HEK293T (cell line): Measurements from ENCODE around the gene PLA2G6.
"Not testable (repeated sequence)": the region's sequence is repeated elsewhere in the genome, so short reads cannot be mapped to it uniquely, and the experiment has no call there.

ENCODE experiments used
- CTCF ChIA-PET: fragments of 350-600 bp; formaldehyde crosslinking; extraction: SDS; loops from one replicate; lab custom pipeline; 2021; ENCODE audit warnings: antibody characterized with exemption, inconsistent platforms; lab: Yijun Ruan, JAX
- POLR2A ChIA-PET: fragments of 350-600 bp; formaldehyde crosslinking; extraction: SDS; loops from one replicate; lab custom pipeline; 2020; ENCODE audit warnings: antibody characterized with exemption, inconsistent platforms; lab: Yijun Ruan, JAX
- DNase-seq: peaks from one replicate; pipeline ENCODE4 v3.0.0; 2012; ENCODE audit warnings: mixed read lengths; ENCODE audit errors: extremely low spot score
- ARNT ChIP-seq: fragments of 450-650 bp; IDR thresholded peaks from 2 replicates; pipeline ENCODE4 v1.6.1; 2017; ENCODE audit warnings: mild to moderate bottlenecking
- BHLHE40 ChIP-seq: fragments of 450-650 bp; IDR thresholded peaks from 2 replicates; pipeline ENCODE4 v1.6.1; 2016; ENCODE audit warnings: mild to moderate bottlenecking, moderate library complexity, borderline replicate concordance
- CTBP1 ChIP-seq: fragments of 450-650 bp; IDR thresholded peaks from 2 replicates; pipeline ENCODE4 v1.6.1; 2016; ENCODE audit warnings: borderline replicate concordance
- ELF4 ChIP-seq: fragments of 450-650 bp; IDR thresholded peaks from 2 replicates; pipeline ENCODE4 v1.6.1; 2017; ENCODE audit warnings: antibody characterized with exemption
- FOXA1 ChIP-seq: fragments of 450-650 bp; IDR thresholded peaks from 2 replicates; pipeline ENCODE4 v1.6.1; 2016; ENCODE audit warnings: mild to moderate bottlenecking
- FOXK2 ChIP-seq: fragments of 450-650 bp; IDR thresholded peaks from 2 replicates; pipeline ENCODE4 v1.6.1; 2016; ENCODE audit warnings: mild to moderate bottlenecking
- FOXM1 ChIP-seq: fragments of 450-650 bp; IDR thresholded peaks from 2 replicates; pipeline ENCODE4 v1.6.1; 2017; ENCODE audit warnings: mild to moderate bottlenecking, borderline replicate concordance
- HDGF ChIP-seq: fragments of 450-650 bp; IDR thresholded peaks from 2 replicates; pipeline ENCODE4 v1.6.1; 2017; ENCODE audit warnings: antibody characterized with exemption, borderline replicate concordance
- L3MBTL2 ChIP-seq: fragments of 450-650 bp; conservative IDR thresholded peaks from 2 replicates; pipeline ENCODE4 v1.6.1; 2016; ENCODE audit warnings: mild to moderate bottlenecking
- LEF1 ChIP-seq: fragments of 450-650 bp; IDR thresholded peaks from 2 replicates; pipeline ENCODE4 v1.6.1; 2017; ENCODE audit warnings: mild to moderate bottlenecking, borderline replicate concordance
- NFRKB ChIP-seq: fragments of 450-650 bp; IDR thresholded peaks from 2 replicates; pipeline ENCODE4 v1.6.1; 2016; ENCODE audit warnings: mild to moderate bottlenecking, moderate library complexity
- PKNOX1 ChIP-seq: fragments of 450-650 bp; IDR thresholded peaks from 2 replicates; pipeline ENCODE4 v1.6.1; 2016
- SP1 ChIP-seq: fragments of 450-650 bp; IDR thresholded peaks from 2 replicates; pipeline ENCODE4 v1.6.1; 2017
- SUZ12 ChIP-seq: fragments of 450-650 bp; IDR thresholded peaks from 2 replicates; pipeline ENCODE4 v1.6.1; 2016; ENCODE audit warnings: mild to moderate bottlenecking
- TARDBP ChIP-seq: fragments of 450-650 bp; IDR thresholded peaks from 2 replicates; pipeline ENCODE4 v1.6.1; 2016
- ZNF384 ChIP-seq: fragments of 450-650 bp; IDR thresholded peaks from 2 replicates; pipeline ENCODE4 v1.6.1; 2016

The PLA2G6 gene

GRCh38 chr22:38148245-38148644, 33.4 kb downstream of the PLA2G6 start:
- ChIA-PET POLR2A (no interaction called here), CTCF (no interaction called here)
- DNase-seq, result no peak
- no peak for TF ChIP-seq FOXA1
- TF ChIP-seq BHLHE40, result no peak

- DNase-seq, POLR2A ChIA-PET: not testable (repeated sequence)
- CTCF ChIA-PET, result interaction anchor here (0.7 kb wide), 1 partner anchor 42 kb away, joined by 4 read pairs; no protein-coding TSS in a partner anchor
These were observed 35.5 kb downstream of the PLA2G6 start for GRCh38 chr22:38146166-38146565.

GRCh38 chr22:38144025-38144405, 37.6 kb downstream of the PLA2G6 start:
- no peak for DNase-seq
- TF ChIP-seq ELF4, result no peak
- CTCF ChIA-PET, result no interaction called here
- POLR2A ChIA-PET, result no interaction called here

- no peak for DNase-seq
- CTCF ChIA-PET, result interaction anchor here (1.3 kb wide), 1 partner anchor 28 kb away, joined by 3 read pairs; no protein-coding TSS in a partner anchor
- POLR2A ChIA-PET, result no interaction called here
- no peak for TF ChIP-seq FOXM1
- no peak for TF ChIP-seq TARDBP
- TF ChIP-seq LEF1, result no peak
- no peak for TF ChIP-seq PKNOX1
- TF ChIP-seq BHLHE40, result no peak
- no peak for TF ChIP-seq ARNT
- TF ChIP-seq FOXA1, result no peak
- no peak for TF ChIP-seq SP1
- TF ChIP-seq FOXK2, result no peak
- TF ChIP-seq ZNF384, result no peak
- no peak for TF ChIP-seq ELF4
- no peak for TF ChIP-seq NFRKB
- no peak for TF ChIP-seq L3MBTL2
These were observed 39.0 kb downstream of the PLA2G6 start for GRCh38 chr22:38142606-38143005.

- no peak for DNase-seq
- POLR2A ChIA-PET, result no interaction called here
- CTCF ChIA-PET, result no interaction called here
- TF ChIP-seq ZNF384, result no peak
- no peak for TF ChIP-seq LEF1
- no peak for TF ChIP-seq SP1
- TF ChIP-seq FOXM1, result no peak
- TF ChIP-seq L3MBTL2, result no peak
- TF ChIP-seq FOXA1, result no peak
- no peak for TF ChIP-seq ELF4
- TF ChIP-seq NFRKB, result no peak
- no peak for TF ChIP-seq HDGF
- no peak for TF ChIP-seq ARNT
- TF ChIP-seq SUZ12, result no peak
- TF ChIP-seq PKNOX1, result no peak
- TF ChIP-seq CTBP1, result no peak
- TF ChIP-seq TARDBP, result no peak
- TF ChIP-seq BHLHE40, result no peak
- TF ChIP-seq FOXK2, result no peak
These were observed 40.2 kb downstream of the PLA2G6 start for GRCh38 chr22:38141217-38141973.

- no peak for TF ChIP-seq PKNOX1
- no peak for TF ChIP-seq ARNT
- no peak for TF ChIP-seq CTBP1
- TF ChIP-seq FOXK2, result no peak
- TF ChIP-seq L3MBTL2, result no peak
- TF ChIP-seq NFRKB, result no peak
- TF ChIP-seq TARDBP, result no peak
- TF ChIP-seq SUZ12, result no peak
- no peak for TF ChIP-seq ZNF384
- no peak for TF ChIP-seq SP1
- TF ChIP-seq FOXM1, result no peak
- no peak for TF ChIP-seq HDGF
- TF ChIP-seq BHLHE40, result no peak
- POLR2A ChIA-PET, result no interaction called here
- no peak for DNase-seq
- CTCF ChIA-PET, result interaction anchor here (1.4 kb wide), 1 partner anchor 25 kb away, joined by 4 read pairs; no protein-coding TSS in a partner anchor
These were observed 41.7 kb downstream of the PLA2G6 start for GRCh38 chr22:38139901-38140300.

GRCh38 chr22:38138961-38139360, 42.7 kb downstream of the PLA2G6 start:
- DNase-seq, result no peak
- ChIA-PET CTCF (interaction anchor here (1.4 kb wide), 1 partner anchor 24 kb away, joined by 4 read pairs; no protein-coding TSS in a partner anchor), POLR2A (no interaction called here)
- TF ChIP-seq CTBP1 (no peak), TARDBP (no peak), SUZ12 (no peak), FOXM1 (no peak), NFRKB (no peak), LEF1 (no peak), FOXK2 (no peak), BHLHE40 (no peak)
